Gastroesophageal sphincter (tissue), 4 donors: ENCODE results near the gene HOXB2. TPM values are rescaled to one million over a fixed set of nuclear protein-coding genes. Genes with fewer than 3 reads are reported as not detected.

Experiments used
- ATAC-seq: fragments of 150-250 bp; one replicate; pipeline ENCODE4 v1.9.1; 2016; ENCODE audit warnings: mild to moderate bottlenecking, moderate library complexity
- H3K27ac ChIP-seq, 4 donors: fragments of 200-600 bp; sonication (generic) in 3 of 4; 1 replicate in 3 of 4; 2 replicates in 1 of 4; pipeline ENCODE4 v1.5.1; 2016 to 2019
- H3K27me3 ChIP-seq: fragments of 200-600 bp; sonication (generic); one replicate; pipeline ENCODE4 v1.5.1; 2019
- H3K36me3 ChIP-seq, 2 donors: fragments of 200-600 bp; sonication (generic); one replicate each; pipeline ENCODE4 v1.5.1; 2019; ENCODE audit warnings: control low read depth in 1 of 2
- H3K4me1 ChIP-seq, 3 donors: fragments of 200-600 bp; sonication (generic); 1 replicate in 2 of 3; 2 replicates in 1 of 3; pipeline ENCODE4 v1.5.1; 2016 to 2019; ENCODE audit warnings: control low read depth in 2 of 3
- H3K4me3 ChIP-seq, 2 donors: fragments of 200-600 bp; sonication (generic); one replicate each; pipeline ENCODE4 v1.5.1; 2019; ENCODE audit warnings: mild to moderate bottlenecking in 1 of 2, moderate library complexity in 1 of 2
- H3K9me3 ChIP-seq, 3 donors: fragments of 200-600 bp; sonication (generic); one replicate each; pipeline ENCODE4 v1.5.1; 2017 to 2019; ENCODE audit warnings: control low read depth in 2 of 3
- EP300 ChIP-seq: sonication (generic); formaldehyde crosslinking; IDR thresholded peaks from one replicate; pipeline ENCODE4 v1.6.1; 2017; ENCODE audit warnings: antibody characterized with exemption, mild to moderate bottlenecking
- POLR2A ChIP-seq, 2 donors: fragments of 450-650 bp; IDR thresholded peaks; one replicate each; pipeline ENCODE4 v1.6.1; 2017; ENCODE audit warnings: antibody characterized with exemption in 2 of 2, mild to moderate bottlenecking in 2 of 2, moderate library complexity in 1 of 2
- POLR2AphosphoS5 ChIP-seq: sonication (generic); formaldehyde crosslinking; IDR thresholded peaks from one replicate; pipeline ENCODE4 v1.6.1; 2017; ENCODE audit warnings: antibody characterized with exemption
- WGBS, 2 donors: methylation state at CpG; one replicate each; pipeline ENCODE4 v1.1.5; 2018; ENCODE audit warnings: low coverage in 1 of 2; 5-methylcytosine and 5-hydroxymethylcytosine counted together
- total RNA-seq, 4 donors: library from RNA; depleted of rRNA; stranded (reverse); fragments of >200 nt; gene quantifications; one replicate each; pipeline ENCODE4 v1.1.0, GENCODE V29; 2016
- TF ChIP-seq, protein P1 (sequence below), 4 experiments: fragments of 200-600 bp in 2 of 4; fragments of 450-650 bp in 2 of 4; sonication (generic) in 1 of 4; IDR thresholded peaks; one replicate each; pipeline ENCODE4 v1.5.1; 2017 to 2019; ENCODE audit warnings: antibody characterized with exemption in 4 of 4, mild to moderate bottlenecking in 2 of 4, moderate library complexity in 2 of 4

The HOXB2 gene
- total RNA-seq, 4 donors from 2014 or later = 28.7 to 65.2 (median 38.8) TPM

DNA sequence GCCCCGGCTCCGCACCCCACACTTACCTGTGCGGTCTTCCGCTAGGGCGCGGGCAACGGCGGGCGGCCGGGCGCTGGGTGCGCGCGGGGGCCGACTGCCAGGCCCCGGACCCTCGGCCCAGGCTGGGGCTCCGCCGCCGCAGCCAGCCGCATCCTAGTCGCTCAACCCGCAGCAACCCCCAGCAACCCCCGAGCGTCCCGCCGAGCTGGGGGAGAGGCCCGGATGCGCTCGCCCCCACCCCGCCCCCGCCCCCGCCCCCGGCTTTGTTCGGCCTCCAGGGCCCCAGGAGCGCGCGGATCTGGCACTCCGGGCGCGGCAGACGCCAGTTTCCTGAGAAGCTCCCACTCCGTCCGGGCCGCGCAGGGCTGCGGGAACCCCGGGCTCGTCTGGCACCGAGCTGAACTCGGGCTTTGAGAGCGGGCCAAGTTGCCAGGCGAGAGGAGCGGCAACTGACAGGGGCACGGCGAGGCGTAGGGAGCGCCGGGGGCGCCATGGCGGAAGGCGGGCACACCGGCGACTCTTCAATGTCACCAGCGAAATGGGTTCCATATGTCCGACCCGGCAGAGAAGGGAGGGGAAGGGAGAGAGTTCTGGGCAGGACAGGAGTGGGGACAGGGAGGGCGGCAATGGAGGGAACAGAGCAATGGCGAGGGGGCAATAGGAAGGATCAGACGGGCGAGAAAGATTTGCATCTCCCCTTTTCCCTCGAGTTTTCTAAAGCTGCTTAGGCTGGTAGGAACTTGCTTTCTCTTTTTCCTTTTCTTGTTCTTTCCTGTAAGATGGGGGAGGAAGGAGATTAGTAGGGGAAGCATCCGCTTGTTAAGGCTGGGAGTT, 19.5 kb upstream of the HOXB2 start:
- WGBS, 2 donors = 3% methylated on average over 9 to 17 of the region's 73 CpGs
- Histone ChIP-seq H3K27me3 (no peaks in the 10 kb centered on the region), H3K27ac (peak overlapping the region; percentile 68 to 98 (median 97)), H3K9me3 (no peaks in the 10 kb centered on the region), H3K4me3 (peak overlapping the region; percentile 43 to 63), H3K4me1 (peaks cover 5 to 100% (median 73%) of the 10 kb centered on the region in 3 donors), H3K36me3 (no peaks in the 10 kb centered on the region)
- TF ChIP-seq, protein P1, sequence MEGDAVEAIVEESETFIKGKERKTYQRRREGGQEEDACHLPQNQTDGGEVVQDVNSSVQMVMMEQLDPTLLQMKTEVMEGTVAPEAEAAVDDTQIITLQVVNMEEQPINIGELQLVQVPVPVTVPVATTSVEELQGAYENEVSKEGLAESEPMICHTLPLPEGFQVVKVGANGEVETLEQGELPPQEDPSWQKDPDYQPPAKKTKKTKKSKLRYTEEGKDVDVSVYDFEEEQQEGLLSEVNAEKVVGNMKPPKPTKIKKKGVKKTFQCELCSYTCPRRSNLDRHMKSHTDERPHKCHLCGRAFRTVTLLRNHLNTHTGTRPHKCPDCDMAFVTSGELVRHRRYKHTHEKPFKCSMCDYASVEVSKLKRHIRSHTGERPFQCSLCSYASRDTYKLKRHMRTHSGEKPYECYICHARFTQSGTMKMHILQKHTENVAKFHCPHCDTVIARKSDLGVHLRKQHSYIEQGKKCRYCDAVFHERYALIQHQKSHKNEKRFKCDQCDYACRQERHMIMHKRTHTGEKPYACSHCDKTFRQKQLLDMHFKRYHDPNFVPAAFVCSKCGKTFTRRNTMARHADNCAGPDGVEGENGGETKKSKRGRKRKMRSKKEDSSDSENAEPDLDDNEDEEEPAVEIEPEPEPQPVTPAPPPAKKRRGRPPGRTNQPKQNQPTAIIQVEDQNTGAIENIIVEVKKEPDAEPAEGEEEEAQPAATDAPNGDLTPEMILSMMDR (IDR thresholded peaks at IDR 0.05) = peak in 1 of 4 experiments; percentile 13
- TF ChIP-seq POLR2A (IDR thresholded peaks at IDR 0.05) = peak in 1 of 2 donors; percentile 26
- TF ChIP-seq POLR2AphosphoS5 = peak; percentile 45
- TF ChIP-seq EP300 = no peak
- ATAC-seq = peak; percentile 66

DNA sequence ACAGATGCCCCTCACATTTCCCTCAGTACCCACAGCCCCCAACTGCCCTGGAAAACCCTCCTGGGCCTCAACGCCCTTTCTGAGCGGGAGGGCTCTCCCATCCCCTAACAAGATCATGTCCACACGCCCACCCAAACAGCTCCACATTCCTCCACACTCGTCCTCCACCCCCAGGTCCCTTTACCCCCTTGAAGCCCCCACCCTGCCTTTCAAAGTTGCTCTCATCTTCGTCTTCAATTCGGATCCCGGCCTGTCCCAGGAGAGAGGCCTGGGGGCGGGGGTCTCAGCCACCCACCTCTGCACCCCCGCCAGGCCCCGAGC, 18.9 kb upstream of the HOXB2 start:
- Histone ChIP-seq H3K27ac (peak overlapping the region; percentile 68 to 98 (median 97)), H3K36me3 (no peaks in the 10 kb centered on the region), H3K4me1 (peaks cover 5 to 100% (median 74%) of the 10 kb centered on the region in 3 donors), H3K27me3 (no peaks in the 10 kb centered on the region), H3K9me3 (no peaks in the 10 kb centered on the region), H3K4me3 (peak overlapping the region; percentile 43 to 63)
- no peak for TF ChIP-seq POLR2A (IDR thresholded peaks at IDR 0.05)
- no peak for TF ChIP-seq POLR2AphosphoS5
- TF ChIP-seq, protein P1 (IDR thresholded peaks at IDR 0.05) = no peak
- no peak for TF ChIP-seq EP300
- no peak for ATAC-seq
- 10% methylated on average over 4 of the region's 10 CpGs; no CpG with 5 or more reads in 1 of the 2 donors for WGBS, 2 donors

DNA sequence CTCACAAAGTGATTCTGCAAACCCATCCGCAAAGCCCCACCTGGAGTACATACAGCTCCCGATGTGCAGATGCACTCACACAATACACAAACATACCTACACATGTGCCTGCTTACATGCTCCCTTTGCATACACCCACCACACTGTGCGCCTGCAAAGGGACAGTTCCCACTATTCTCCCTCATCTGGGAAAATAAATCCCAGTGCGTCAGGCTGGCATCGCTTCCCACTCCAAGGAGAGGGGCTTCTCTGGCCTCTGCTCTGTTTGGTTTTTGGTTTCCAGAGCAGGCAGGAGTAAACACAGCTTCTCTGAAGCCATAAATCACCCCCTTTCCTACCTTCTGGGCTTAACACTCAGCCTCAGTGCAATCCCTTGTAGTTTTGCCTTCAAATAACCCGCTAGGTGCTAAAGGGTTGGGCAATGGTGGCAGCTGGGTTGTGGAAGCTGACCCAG, 18.5 kb upstream of the HOXB2 start:
- Histone ChIP-seq H3K9me3 (no peaks in the 10 kb centered on the region), H3K27me3 (no peaks in the 10 kb centered on the region), H3K27ac (peak overlapping the region; percentile 68 to 98 (median 97)), H3K36me3 (no peaks in the 10 kb centered on the region), H3K4me3 (peak overlapping the region; percentile 43 to 63), H3K4me1 (peaks cover 5 to 100% (median 75%) of the 10 kb centered on the region in 3 donors)
- TF ChIP-seq POLR2AphosphoS5 (no peak), EP300 (no peak), POLR2A (IDR thresholded peaks at IDR 0.05) (no peak)
- TF ChIP-seq, protein P1 (IDR thresholded peaks at IDR 0.05) = no peak
- ATAC-seq = no peak
- WGBS, 2 donors = 30% methylated on average over 3 of the region's 6 CpGs; no CpG with 5 or more reads in 1 of the 2 donors

DNA sequence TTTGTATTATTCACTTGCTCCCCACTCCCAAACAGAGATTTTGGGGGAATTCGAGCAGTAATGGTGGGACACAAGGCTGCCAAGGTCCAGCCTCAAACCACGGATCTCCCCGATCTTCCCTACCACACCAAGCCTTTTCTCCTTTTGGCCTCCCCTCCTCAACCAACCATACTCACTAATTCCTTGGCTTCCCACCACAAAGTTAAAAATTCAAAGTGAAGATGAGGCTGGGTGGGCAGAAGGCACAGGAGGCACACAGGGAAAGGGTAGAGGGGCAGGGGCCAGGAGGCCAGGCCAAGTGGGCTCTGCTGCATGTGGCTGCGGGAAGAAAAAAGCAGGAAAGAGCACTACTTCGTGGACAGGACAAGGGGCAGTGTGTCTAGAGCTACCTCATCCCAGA, 18.0 kb upstream of the HOXB2 start:
- 15 to 37% methylated on average over 2 to 5 of the region's 5 CpGs for WGBS, 2 donors
- Histone ChIP-seq H3K36me3 (no peaks in the 10 kb centered on the region), H3K27me3 (no peaks in the 10 kb centered on the region), H3K4me1 (peaks cover 5 to 100% (median 77%) of the 10 kb centered on the region in 3 donors), H3K9me3 (no peaks in the 10 kb centered on the region), H3K4me3 (peak overlapping the region in 1 of 2 donors; percentile 63), H3K27ac (peak overlapping the region in 3 of 4 donors; percentile 97 to 98 (median 97))
- TF ChIP-seq POLR2AphosphoS5 (no peak), POLR2A (IDR thresholded peaks at IDR 0.05) (no peak), EP300 (no peak)
- TF ChIP-seq, protein P1 (IDR thresholded peaks at IDR 0.05) = no peak
- ATAC-seq = no peak
